GM18508 (cell line): Measurements from ENCODE around the gene KRT10.
"Not testable (repeated sequence)": the region's sequence is repeated elsewhere in the genome, so short reads cannot be mapped to it uniquely, and the experiment has no call there.

ENCODE experiments used
- ATAC-seq: cut with Tn5 transposase; IDR thresholded peaks from one replicate; pipeline ENCODE4 v1.9.1; 2021; ENCODE audit warnings: moderate number of reproducible peaks; ENCODE audit not compliant: insufficient read depth, unreplicated experiment

Gene KRT10

DNA sequence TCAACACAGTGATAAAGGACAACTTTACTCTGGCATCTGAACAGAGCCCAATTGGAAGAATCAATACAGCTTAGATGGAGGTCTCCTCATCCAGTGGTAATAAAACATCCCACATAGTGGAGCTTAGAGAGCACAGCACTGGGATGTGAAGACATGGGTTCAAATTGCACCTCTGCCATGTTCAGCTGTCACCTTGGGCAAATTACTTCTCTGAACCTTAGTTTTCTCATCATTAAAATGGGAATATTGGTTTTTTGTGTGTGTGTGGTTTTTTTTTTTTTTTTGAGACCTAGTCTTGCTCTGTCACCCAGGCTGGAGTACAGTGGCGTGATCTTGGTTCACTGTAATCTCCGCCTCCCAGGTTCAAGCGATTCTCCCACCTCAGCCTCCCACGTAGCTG is 13.6 kb upstream of the KRT10 start:
- ATAC-seq, result no peak

DNA sequence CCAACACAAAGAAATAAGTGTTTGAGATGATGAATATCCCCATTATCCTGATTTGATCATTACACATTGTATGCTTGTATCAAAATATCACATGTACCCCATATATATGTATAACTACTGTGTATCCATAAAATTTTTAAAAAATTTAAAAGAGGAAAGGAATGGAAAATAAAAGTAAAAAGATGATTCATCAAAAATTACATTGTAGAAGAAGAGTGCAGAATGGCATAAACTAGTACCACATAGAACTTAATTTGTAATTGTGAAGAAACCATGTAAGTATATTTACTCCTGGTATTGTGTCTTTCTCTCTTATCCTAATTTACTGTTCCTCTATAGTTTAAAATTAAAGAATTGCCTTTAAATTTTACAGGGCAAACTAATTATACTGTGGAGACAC is 11.5 kb upstream of the KRT10 start:
- no peak for ATAC-seq

- ATAC-seq, result no peak
Observed at GRCh38 chr17:40832840-40833239, 10.4 kb upstream of the KRT10 start.

DNA sequence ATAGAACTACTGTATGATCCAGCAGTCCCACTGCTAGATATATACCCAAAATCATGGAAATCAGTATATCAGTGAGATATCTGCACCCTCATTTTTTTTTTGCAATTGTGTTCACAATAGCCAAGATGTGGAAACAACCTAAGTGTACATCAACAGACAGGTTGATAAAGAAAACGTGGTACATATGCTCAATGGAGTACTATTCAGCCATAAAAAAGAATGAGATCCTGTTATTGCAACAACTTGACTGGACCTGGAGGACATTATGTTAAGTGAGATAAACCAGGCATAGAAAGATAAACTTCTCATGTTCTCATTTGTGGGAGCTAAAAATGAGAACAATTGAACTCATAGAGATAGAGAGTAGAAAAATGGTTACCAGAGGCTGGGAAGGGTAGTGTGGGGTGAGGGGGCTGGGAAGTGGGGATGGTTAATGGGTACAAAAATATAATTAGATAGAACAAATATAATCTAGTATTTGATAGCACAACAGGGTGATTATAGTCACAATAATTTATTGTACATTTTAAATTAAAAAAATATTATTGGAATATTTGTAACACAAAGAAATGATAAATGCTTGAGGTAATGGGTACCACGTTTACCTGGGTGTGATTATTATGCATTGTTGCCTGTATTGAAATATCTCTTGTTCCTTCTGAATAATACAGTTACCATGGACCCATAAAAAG is 7.8 kb upstream of the KRT10 start:
- no peak for ATAC-seq

GRCh38 chr17:40828454-40829044 is 6.1 kb upstream of the KRT10 start:
- ATAC-seq, result no peak

DNA sequence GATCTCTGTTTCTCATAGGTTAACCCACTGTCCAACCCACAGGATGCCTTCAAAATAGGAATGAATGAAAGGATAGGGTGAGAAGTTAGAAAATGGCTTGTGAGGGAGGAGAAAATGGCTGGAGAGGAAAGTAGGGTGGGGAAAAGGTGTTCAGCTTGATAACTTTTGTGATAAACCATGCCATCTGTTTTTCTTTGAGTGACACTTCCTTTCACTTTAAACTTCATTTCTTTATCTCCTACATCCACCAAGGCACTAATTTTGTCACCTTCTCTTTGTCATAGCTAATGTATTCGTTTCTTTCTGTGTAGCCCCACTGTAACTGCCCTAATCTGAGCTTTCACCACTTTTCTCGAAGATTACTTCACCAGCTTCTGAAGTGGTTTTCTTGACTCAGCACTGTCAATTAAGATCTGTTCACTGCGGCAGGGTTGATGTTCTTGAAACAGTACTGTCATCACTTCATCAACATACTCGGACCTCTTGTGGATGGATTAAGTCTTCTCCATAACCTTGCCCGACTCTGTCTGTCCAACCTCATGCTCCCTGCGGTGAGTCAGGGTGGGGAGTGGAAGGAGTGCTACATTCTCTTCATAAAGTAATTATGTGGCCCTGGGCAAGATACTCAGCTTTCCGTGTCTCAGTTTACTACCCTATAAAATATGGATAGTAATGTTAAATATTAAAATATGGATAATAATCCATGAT is 5.5 kb upstream of the KRT10 start:
- ATAC-seq, result no peak

DNA sequence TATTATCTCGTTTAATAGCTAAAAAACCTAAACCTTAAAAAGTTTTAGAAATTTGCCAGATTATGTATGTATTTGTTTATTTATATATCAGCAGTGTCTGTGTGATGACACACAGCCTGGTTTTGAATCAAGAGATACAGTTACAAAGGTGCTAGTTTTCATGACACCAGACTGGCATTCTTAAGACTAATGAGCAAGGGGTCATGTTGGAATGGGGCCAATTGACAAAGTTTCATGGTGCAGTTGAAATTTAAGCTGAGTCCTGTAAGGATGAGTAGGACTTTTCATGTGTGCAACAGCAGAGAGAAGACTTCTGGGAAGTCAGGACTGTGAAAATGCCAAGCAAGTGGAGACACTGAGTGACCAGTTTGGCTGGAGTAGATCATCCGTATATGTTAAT is 3.2 kb upstream of the KRT10 start:
- ATAC-seq, result no peak

- no peak for ATAC-seq
Observed at GRCh38 chr17:40824015-40824832, 1.8 kb upstream of the KRT10 start.

- no peak for ATAC-seq
Observed at GRCh38 chr17:40821536-40821935, 878 bp downstream of the KRT10 start.

GRCh38 chr17:40820228-40820838 is 2.1 kb downstream of the KRT10 start:
- ATAC-seq, result no peak

GRCh38 chr17:40819528-40820125 is 2.8 kb downstream of the KRT10 start:
- ATAC-seq, result no peak

DNA sequence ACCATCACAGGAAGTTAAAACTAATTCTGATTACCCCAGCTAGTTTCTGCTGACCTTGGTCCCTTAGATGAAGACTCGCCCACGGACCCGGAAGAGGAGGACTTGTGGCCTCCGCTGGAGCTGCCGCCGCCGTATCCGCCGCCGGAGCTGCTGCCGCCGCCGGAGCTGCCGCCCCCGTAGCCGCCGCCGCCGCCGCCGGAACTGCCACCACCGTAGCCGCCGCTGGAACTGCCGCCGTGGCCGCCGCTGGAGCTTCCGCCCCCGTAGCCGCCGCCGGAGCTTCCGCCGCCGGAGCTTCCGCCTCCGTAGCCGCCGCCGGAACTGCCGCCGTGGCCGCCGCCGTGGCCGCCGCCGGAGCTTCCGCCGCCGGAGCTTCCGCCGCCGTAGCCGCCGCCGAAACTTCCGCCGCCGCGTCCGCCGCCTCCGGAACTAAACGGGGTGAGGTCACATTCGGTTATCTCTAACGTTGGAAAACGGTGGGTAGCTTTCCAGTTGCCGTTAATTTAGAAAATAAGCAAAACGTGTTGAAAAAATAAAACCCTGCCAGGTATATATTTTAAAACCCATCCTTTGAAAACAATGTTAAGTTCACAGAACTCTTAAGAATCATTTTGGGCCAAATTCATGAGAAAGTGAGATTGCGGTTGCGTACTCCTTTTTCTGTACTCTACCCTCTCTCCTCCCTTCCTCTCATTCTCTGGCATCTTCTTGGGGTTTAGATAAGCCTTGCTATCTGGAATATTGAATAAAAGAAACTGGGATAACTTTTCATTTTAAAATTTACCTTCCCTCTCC is 3.5 kb downstream of the KRT10 start:
- no peak for ATAC-seq

DNA sequence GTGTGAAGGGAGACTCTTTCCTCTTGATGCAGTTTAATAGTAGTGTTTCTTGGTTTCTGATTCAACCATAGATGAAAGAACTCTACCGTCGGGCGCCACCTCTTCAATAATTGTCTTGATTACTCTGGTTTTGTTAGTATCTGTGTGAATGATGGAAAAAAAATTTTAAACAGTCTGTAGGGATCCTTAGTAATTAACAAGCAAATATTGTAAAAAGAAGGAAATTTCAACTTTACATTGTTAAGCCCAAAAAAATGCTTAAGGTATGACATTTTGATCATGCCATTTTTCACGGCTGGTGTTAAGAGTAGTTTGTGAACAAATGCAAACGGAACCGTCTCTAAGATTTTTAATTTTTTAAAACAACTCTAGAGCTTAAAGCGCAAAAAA is 4.1 kb downstream of the KRT10 start:
- no peak for ATAC-seq

GRCh38 chr17:40817103-40817682 is 5.2 kb downstream of the KRT10 start:
- ATAC-seq, result no peak

DNA sequence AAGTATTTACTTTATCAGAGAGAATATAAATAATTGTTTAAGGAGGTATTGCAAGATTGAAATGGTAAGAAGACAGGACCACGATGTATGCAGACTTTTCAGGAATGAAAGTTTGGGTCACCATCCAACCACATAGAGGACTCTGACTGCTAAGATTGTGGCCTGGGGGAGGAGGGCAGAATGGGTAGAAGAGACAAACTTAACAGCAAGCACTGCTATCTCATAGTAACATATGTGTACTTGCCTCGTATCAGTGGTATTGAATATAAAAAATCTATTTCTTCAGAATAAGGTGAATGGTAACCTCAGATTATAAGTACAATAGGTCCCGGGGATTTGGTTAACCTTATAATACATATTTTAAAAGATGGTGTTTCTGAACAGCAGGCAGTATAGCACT is 5.8 kb downstream of the KRT10 start:
- ATAC-seq, result no peak

DNA sequence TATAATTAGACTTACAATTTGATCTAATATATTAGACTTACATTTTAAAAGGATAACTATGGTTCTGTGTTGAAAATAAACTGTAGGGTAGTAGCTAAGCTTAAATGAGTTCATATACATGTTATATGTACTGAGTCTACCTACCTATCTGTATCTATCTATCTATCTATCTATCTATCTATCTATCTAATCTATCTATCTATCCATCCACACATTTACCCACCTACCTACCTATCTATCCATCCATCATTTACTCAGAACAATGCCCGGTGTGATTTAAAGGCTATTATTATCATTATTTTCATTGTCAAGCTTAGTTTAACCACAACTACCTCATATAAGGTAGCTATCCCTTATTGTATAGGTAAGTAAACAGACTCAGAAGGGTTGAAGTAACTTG is 7.0 kb downstream of the KRT10 start:
- ATAC-seq, result no peak

DNA sequence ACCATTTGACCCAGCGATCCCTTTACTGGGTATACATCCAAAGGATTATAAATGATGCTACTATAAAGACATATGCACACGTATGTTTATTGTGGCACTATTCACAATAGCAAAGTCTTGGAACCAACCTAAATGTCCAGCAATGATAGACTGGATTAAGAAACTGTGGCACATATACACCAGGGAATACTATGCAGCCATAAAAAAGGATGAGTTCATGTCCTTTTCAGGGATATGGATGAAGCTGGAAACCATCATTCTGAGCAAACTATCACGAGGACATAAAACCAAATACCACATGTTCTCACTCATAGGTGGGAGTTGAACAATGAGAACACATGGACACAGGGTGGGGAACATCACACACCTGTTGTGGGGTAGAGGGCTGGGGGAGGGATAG is 7.8 kb downstream of the KRT10 start:
- ATAC-seq, result not testable (repeated sequence)

GRCh38 chr17:40813804-40814203 is 8.6 kb downstream of the KRT10 start:
- no peak for ATAC-seq

- no peak for ATAC-seq
Observed at GRCh38 chr17:40812639-40813038, 9.8 kb downstream of the KRT10 start.
